Heart left ventricle (tissue), 13 donors: Measurements from ENCODE around the gene EYS.

Experiments
- CTCF ChIP-seq, 12 donors: fragments of 200-600 bp; sonication (generic) in 4 of 12; IDR thresholded peaks; one replicate each; pipeline versions ENCODE4 v1.5.0 to v1.8.0; 2018 to 2022; ENCODE audit warnings: antibody characterized with exemption in 12 of 12, mild to moderate bottlenecking in 5 of 12
- POLR2A ChIP-seq, 2 donors: fragments of 450-650 bp; IDR thresholded peaks; one replicate each; pipeline ENCODE4 v1.6.1; 2017; ENCODE audit warnings: antibody characterized with exemption in 2 of 2, mild to moderate bottlenecking in 2 of 2, moderate library complexity in 2 of 2
- donor health status: ischemic (EF 13 %, LVEDD 7.1; RV severe dilation, severe dysfunction).
- donor health status: DM: no; HTN: yes; CAD: no.
- donor health status: DM: no; HTN: no; CAD: no.
- donor health status: ischemic (EF 25% LVEDD 6.9; RV normal size, moderate dysfunction).
- donor health status: ischemic (EF 25% LVEDD 5.7; RV mildly dilated, moderate dysfunction).
- donor health status: ischemic (EF 35%, LVEDD 5.7; RV mildly dilated, moderate dysfunction).
- donor health status: nonischemic (EF 11% LVEDD 7.7; RV severe dilation, severe dysfunction).
- donor health status: DM: yes; HTN: yes; CAD: no.
- donor health status: PGD.
- donor health status: ischemic (EF 29% LVEDD 5.4; RV normal size, mild dysfunction).
- donor health status: nonischemic (EF 23%, LVEDD 6.1; RV moderate dilation, normal function).

GRCh38 chr6:63923139-63923739 is 1783.8 kb downstream of the EYS start:
- TF ChIP-seq CTCF (IDR thresholded peaks at IDR 0.05) = peak; percentile 50 to 75 (median 58)
- TF ChIP-seq POLR2A (IDR thresholded peaks at IDR 0.05) = no peak
